Measurements from ENCODE around the gene DIP2B. TPM values are rescaled to one million over a fixed set of nuclear protein-coding genes. Genes with fewer than 3 reads are reported as not detected.

The DIP2B gene
- total RNA-seq, 1 donor from 2014 or later: 28.6 TPM

GRCh38 chr12:50627491-50627890 is 122.7 kb downstream of the DIP2B start:
- peaks cover 23% of the 10 kb centered on the region for H3K36me3 ChIP-seq
- ATAC-seq (no peak), DNase-seq (no peak)
- no peak overlapping the region for H3K27ac ChIP-seq
- H3K27me3 ChIP-seq: no peaks in the 10 kb centered on the region
- no peaks in the 10 kb centered on the region for H3K9me3 ChIP-seq
- no peak overlapping the region for H3K4me3 ChIP-seq
- peaks cover 24% of the 10 kb centered on the region for H3K4me1 ChIP-seq
- TF ChIP-seq CTCF (IDR thresholded peaks at IDR 0.05): no peak
- intact Hi-C loops (cut with DNase I): no loop called here

GRCh38 chr12:50628394-50628793 is 123.6 kb downstream of the DIP2B start:
- Histone ChIP-seq H3K4me3 (no peak overlapping the region), H3K36me3 (peaks cover 23% of the 10 kb centered on the region), H3K9me3 (no peaks in the 10 kb centered on the region), H3K27me3 (no peaks in the 10 kb centered on the region), H3K27ac (no peak overlapping the region), H3K4me1 (peaks cover 24% of the 10 kb centered on the region)
- no peak for DNase-seq
- TF ChIP-seq CTCF (IDR thresholded peaks at IDR 0.05): no peak
- intact Hi-C loops (cut with DNase I): no loop called here
- no peak for ATAC-seq

GRCh38 chr12:50633955-50634354 is 129.2 kb downstream of the DIP2B start:
- H3K27ac ChIP-seq: no peak overlapping the region
- intact Hi-C loops (cut with DNase I): loop anchor here (10.0 kb wide), 1 partner anchor 129 kb away; the partner anchor contains the start of gene DIP2B
- ATAC-seq (no peak), DNase-seq (no peak)
- no peak overlapping the region for H3K4me3 ChIP-seq
- H3K27me3 ChIP-seq: no peaks in the 10 kb centered on the region
- no peak for TF ChIP-seq CTCF (IDR thresholded peaks at IDR 0.05)
- no peaks in the 10 kb centered on the region for H3K9me3 ChIP-seq
- no peaks in the 10 kb centered on the region for H3K36me3 ChIP-seq
- H3K4me1 ChIP-seq: peaks cover 13% of the 10 kb centered on the region

- Histone ChIP-seq H3K4me1 (peaks cover 13% of the 10 kb centered on the region), H3K27me3 (no peaks in the 10 kb centered on the region), H3K9me3 (no peaks in the 10 kb centered on the region), H3K4me3 (no peak overlapping the region), H3K36me3 (no peaks in the 10 kb centered on the region), H3K27ac (no peak overlapping the region)
- DNase-seq (no peak), ATAC-seq (peak; percentile 42)
- intact Hi-C loops (cut with DNase I): loop anchor here (10.0 kb wide), 1 partner anchor 130 kb away; the partner anchor contains the start of gene DIP2B
- TF ChIP-seq CTCF (IDR thresholded peaks at IDR 0.05): no peak
Observed at GRCh38 chr12:50634379-50634778, 129.6 kb downstream of the DIP2B start.

- Histone ChIP-seq H3K4me1 (peaks cover 13% of the 10 kb centered on the region), H3K4me3 (no peak overlapping the region), H3K36me3 (no peaks in the 10 kb centered on the region), H3K9me3 (no peaks in the 10 kb centered on the region), H3K27me3 (no peaks in the 10 kb centered on the region), H3K27ac (no peak overlapping the region)
- DNase-seq (no peak), ATAC-seq (peak; percentile 73)
- TF ChIP-seq CTCF (IDR thresholded peaks at IDR 0.05): no peak
- intact Hi-C loops (cut with DNase I): loop anchor here (10.0 kb wide), 1 partner anchor 131 kb away; the partner anchor contains the start of gene DIP2B
Observed at GRCh38 chr12:50635364-50635763, 130.6 kb downstream of the DIP2B start.

GRCh38 chr12:50635857-50636256 is 131.1 kb downstream of the DIP2B start:
- no peak for DNase-seq
- Histone ChIP-seq H3K27me3 (no peaks in the 10 kb centered on the region), H3K27ac (no peak overlapping the region), H3K4me1 (peaks cover 13% of the 10 kb centered on the region), H3K36me3 (no peaks in the 10 kb centered on the region), H3K9me3 (no peaks in the 10 kb centered on the region), H3K4me3 (no peak overlapping the region)
- intact Hi-C loops (cut with DNase I): loop anchor here (10.0 kb wide), 1 partner anchor 131 kb away; the partner anchor contains the start of gene DIP2B
- no peak for ATAC-seq
- no peak for TF ChIP-seq CTCF (IDR thresholded peaks at IDR 0.05)
